H9 (cell line): ENCODE results near the gene VAMP2. TPM values are rescaled to one million over a fixed set of nuclear protein-coding genes. Genes with fewer than 3 reads are reported as not detected.

ENCODE experiments used
- DNase-seq: peaks from one replicate; pipeline ENCODE4 v3.0.0-alpha.2; 2017
- H2AFZ ChIP-seq: one replicate; pipeline ENCODE4 v1.6.1; 2013; ENCODE audit warnings: mild to moderate bottlenecking, low read length, control low read depth, moderate library complexity
- H2AK5ac ChIP-seq: 2 replicates; pipeline ENCODE4 v1.6.1; 2013; ENCODE audit warnings: low read length, control low read depth, mixed read lengths; ENCODE audit not compliant: insufficient read length
- H2BK120ac ChIP-seq: one replicate; pipeline ENCODE4 v1.6.1; 2013; ENCODE audit warnings: low read depth, mild to moderate bottlenecking, low read length, control low read depth, inconsistent platforms; ENCODE audit not compliant: poor library complexity, severe bottlenecking
- H2BK12ac ChIP-seq: 2 replicates; pipeline ENCODE4 v1.6.1; 2013; ENCODE audit warnings: low read length, control low read depth, mixed read lengths, low read depth; ENCODE audit not compliant: insufficient read length
- H2BK15ac ChIP-seq: 2 replicates; pipeline ENCODE4 v1.6.1; 2013; ENCODE audit warnings: low read depth, low read length, control low read depth
- H2BK20ac ChIP-seq: one replicate; pipeline ENCODE4 v1.6.1; 2013; ENCODE audit warnings: low read depth, mild to moderate bottlenecking, low read length, control low read depth, inconsistent platforms; ENCODE audit not compliant: poor library complexity, severe bottlenecking
- H2BK5ac ChIP-seq: 2 replicates; pipeline ENCODE4 v1.6.1; 2013; ENCODE audit warnings: low read length, control low read depth, mixed read lengths; ENCODE audit not compliant: insufficient read length
- H3K14ac ChIP-seq: 2 replicates; pipeline ENCODE4 v1.6.1; 2013; ENCODE audit warnings: low read length, control low read depth; ENCODE audit not compliant: insufficient read depth
- H3K18ac ChIP-seq: 2 replicates; pipeline ENCODE4 v1.6.1; 2013; ENCODE audit warnings: low read depth, mild to moderate bottlenecking, mixed read lengths, low read length, control low read depth; ENCODE audit not compliant: insufficient read length
- H3K23ac ChIP-seq: 2 replicates; pipeline ENCODE4 v1.6.1; 2013; ENCODE audit warnings: low read length, control low read depth, mixed read lengths, low read depth; ENCODE audit not compliant: insufficient read length
- H3K23me2 ChIP-seq: 2 replicates; pipeline ENCODE4 v1.6.1; 2013; ENCODE audit warnings: low read depth, mild to moderate bottlenecking, mixed read lengths, low read length, control low read depth; ENCODE audit not compliant: insufficient read length, poor library complexity, severe bottlenecking
- H3K27ac ChIP-seq: 2 replicates; pipeline ENCODE4 v1.5.1; 2013; ENCODE audit warnings: low read length, control low read depth, mixed read lengths, low read depth; ENCODE audit not compliant: insufficient read length
- H3K27me3 ChIP-seq: 2 replicates; pipeline ENCODE4 v1.6.1; 2013; ENCODE audit warnings: low read length, control low read depth, inconsistent platforms; ENCODE audit not compliant: insufficient read depth
- H3K4ac ChIP-seq: 2 replicates; pipeline ENCODE4 v1.6.1; 2013; ENCODE audit warnings: low read depth, mild to moderate bottlenecking, control low read depth, inconsistent platforms, low read length, moderate library complexity
- H3K4me1 ChIP-seq: 2 replicates; pipeline ENCODE4 v1.6.1; 2013; ENCODE audit warnings: low read length, control low read depth, inconsistent platforms; ENCODE audit not compliant: insufficient read depth
- H3K4me2 ChIP-seq: 2 replicates; pipeline ENCODE4 v1.6.1; 2013; ENCODE audit warnings: low read length, control low read depth, mixed read lengths; ENCODE audit not compliant: insufficient read length, insufficient read depth
- H3K56ac ChIP-seq: 2 replicates; pipeline ENCODE4 v1.6.1; 2013; ENCODE audit warnings: low read depth, mild to moderate bottlenecking, mixed read lengths, low read length, control low read depth; ENCODE audit not compliant: insufficient read length
- H3K79me1 ChIP-seq: 2 replicates; pipeline ENCODE4 v1.6.1; 2013; ENCODE audit warnings: low read depth, mild to moderate bottlenecking, moderate library complexity, low read length, control low read depth, inconsistent platforms; ENCODE audit not compliant: insufficient read depth, poor library complexity, severe bottlenecking
- H3K79me2 ChIP-seq: 2 replicates; pipeline ENCODE4 v1.6.1; 2013; ENCODE audit warnings: low read length, control low read depth, inconsistent platforms; ENCODE audit not compliant: insufficient read depth
- H3K9ac ChIP-seq: 2 replicates; pipeline ENCODE4 v1.6.1; 2013; ENCODE audit warnings: low read length, control low read depth, mixed read lengths; ENCODE audit not compliant: insufficient read length; ENCODE audit errors: extremely low read depth
- H3K9me3 ChIP-seq: one replicate; pipeline ENCODE4 v1.6.1; 2013; ENCODE audit warnings: low read depth, low read length, inconsistent platforms; ENCODE audit not compliant: control insufficient read depth
- H3T11ph ChIP-seq: one replicate; pipeline ENCODE4 v1.6.1; 2013; ENCODE audit warnings: mild to moderate bottlenecking, low read length, control low read depth, inconsistent platforms
- H4K20me1 ChIP-seq: one replicate; pipeline ENCODE4 v1.6.1; 2013; ENCODE audit not compliant: control insufficient read depth, insufficient read length, insufficient read depth
- H4K5ac ChIP-seq: 2 replicates; pipeline ENCODE4 v1.6.1; 2013; ENCODE audit warnings: low read depth, mild to moderate bottlenecking, mixed read lengths, low read length, control low read depth; ENCODE audit not compliant: insufficient read length
- H4K8ac ChIP-seq: replicated peaks from 2 replicates; pipeline ENCODE4 v1.6.1; 2013; ENCODE audit warnings: low read length, control low read depth, mixed read lengths, low read depth; ENCODE audit not compliant: insufficient read length
- H4K91ac ChIP-seq: 2 replicates; pipeline ENCODE4 v1.6.1; 2013; ENCODE audit warnings: low read depth, mild to moderate bottlenecking, moderate library complexity, mixed read lengths, low read length, control low read depth; ENCODE audit not compliant: insufficient read length
- H3K27ac Mint-ChIP-seq, 3 experiments: 2 replicates in 2 of 3; 3 replicates in 1 of 3; pipeline ENCODE4 v1.8.0; 2020 to 2021; ENCODE audit warnings: mixed read lengths in 3 of 3, mild to moderate bottlenecking in 1 of 3, moderate library complexity in 1 of 3
- H3K27me3 Mint-ChIP-seq: 2 replicates; pipeline ENCODE4 v1.8.0; 2021; ENCODE audit warnings: low read depth, mild to moderate bottlenecking, moderate library complexity, mixed read lengths
- H3K36me3 Mint-ChIP-seq, 3 experiments: 2 replicates in 2 of 3; 3 replicates in 1 of 3; pipeline ENCODE4 v1.8.0; 2020 to 2021; ENCODE audit warnings: low read depth in 3 of 3, mixed read lengths in 3 of 3; ENCODE audit not compliant: insufficient read depth in 1 of 3
- H3K4me1 Mint-ChIP-seq, 2 experiments: 2 replicates each; pipeline ENCODE4 v1.8.0; 2020; ENCODE audit warnings: mixed read lengths in 2 of 2
- H3K4me3 Mint-ChIP-seq, 2 experiments: 2 replicates in 1 of 2; 3 replicates in 1 of 2; pipeline ENCODE4 v1.8.0; 2020 to 2021; ENCODE audit warnings: mild to moderate bottlenecking in 2 of 2, mixed read lengths in 2 of 2, moderate library complexity in 1 of 2
- H3K9me3 Mint-ChIP-seq, 2 experiments: 2 replicates in 1 of 2; 3 replicates in 1 of 2; pipeline ENCODE4 v1.8.0; 2020; ENCODE audit warnings: mild to moderate bottlenecking in 2 of 2, mixed read lengths in 2 of 2, moderate library complexity in 1 of 2
- CTCF ChIP-seq: fragments of 200-600 bp; sonication (generic); conservative IDR thresholded peaks from 3 replicates; pipeline ENCODE4 v1.8.0; 2021; ENCODE audit warnings: antibody characterized with exemption, mild to moderate bottlenecking
- WGBS: extraction: QIAGEN DNeasy Blood & Tissue Kit; methylation state at CpG from one replicate; pipeline ENCODE4 v1.1.7; 2013; ENCODE audit warnings: missing lambda C conversion rate, low lambda C conversion rate, mixed read lengths; ENCODE audit not compliant: insufficient read length; ENCODE audit errors: extremely low coverage; 5-methylcytosine and 5-hydroxymethylcytosine counted together
- long read RNA-seq: library from polyadenylated mRNA; unstranded; transcript quantifications from one replicate; pipeline ENCODE4 v2.0.0, GENCODE V29; 2020
- total RNA-seq: library from RNA; stranded (reverse); gene quantifications from 2 replicates; pipeline ENCODE4 v1.2.1, GENCODE V29; 2021

The VAMP2 gene
- 22.8 and 22.9 TPM in 2 replicates for total RNA-seq
- long read RNA-seq, transcript VAMP2-203 (4 exons, 557 nt): major isoform, 18 of 33 reads
- long read RNA-seq, transcript VAMP2-201 (5 exons, 2,153 nt): minor isoform, 9 of 33 reads
- long read RNA-seq, partial matches to known transcripts: 1 of 33 reads
- long read RNA-seq, other reads (novel, unspliced or antisense): 4 of 33 reads

GRCh38 chr17:8162233-8162996, at the start of gene VAMP2:
VAMP2 (minus strand) TSS chr17:8162948; CDS start chr17:8162879, 69 bp downstream.
- Histone ChIP-seq H3K23ac (peak within 1 kb of the TSS; percentile 57), H4K91ac (peak within 1 kb of the TSS; percentile 15), H2AK5ac (no peak within 1 kb of the TSS), H2BK15ac (no peak within 1 kb of the TSS), H3K23me2 (peaks cover 13% of the 10 kb centered on the region), H3T11ph (no peak within 1 kb of the TSS), H2AFZ (no peak within 1 kb of the TSS), H3K27me3 (no peaks in the 10 kb centered on the region), H3K4me1 (peaks cover 3% of the 10 kb centered on the region; the same call in 1 of the 2 replicates), H2BK20ac (no peak within 1 kb of the TSS), H4K20me1 (no peaks in the 10 kb centered on the region), H2BK120ac (peak within 1 kb of the TSS; percentile 62), H3K79me1 (no peaks in the 10 kb centered on the region), H3K18ac (peak within 1 kb of the TSS; percentile 97), H3K27ac (peak within 1 kb of the TSS; percentile 62), H3K4me2 (peak within 1 kb of the TSS; percentile 58), H3K9ac (peak within 1 kb of the TSS; percentile 89), H3K4ac (peak within 1 kb of the TSS; percentile 20; the same call in 1 of the 2 replicates), H4K5ac (peak within 1 kb of the TSS; percentile 93), H2BK5ac (peak within 1 kb of the TSS; percentile 79), H2BK12ac (peak within 1 kb of the TSS; percentile 83), H4K8ac (no peak within 1 kb of the TSS), H3K56ac (no peak within 1 kb of the TSS), H3K79me2 (no peaks in the 10 kb centered on the region), H3K14ac (peak within 1 kb of the TSS; percentile 95), H3K9me3 (no peaks in the 10 kb centered on the region)
- H3K4me1 Mint-ChIP-seq: peaks cover 38 to 42% of the 10 kb centered on the region in 2 experiments
- DNase-seq: peak; percentile 79
- no peaks in the 10 kb centered on the region for H3K27me3 Mint-ChIP-seq
- WGBS: no CpG with 5 or more reads among the region's 75 CpGs
- H3K4me3 Mint-ChIP-seq: peak within 1 kb of the TSS; percentile 86 to 95
- peaks cover 10 to 26% (median 22%) of the 10 kb centered on the region in 3 experiments for H3K36me3 Mint-ChIP-seq
- TF ChIP-seq CTCF: no peak
- H3K27ac Mint-ChIP-seq: peak within 1 kb of the TSS; percentile 98 to 100 (median 99)
- no peaks in the 10 kb centered on the region for H3K9me3 Mint-ChIP-seq
